GM10248 (cell line): ENCODE results near the gene GATA5.

Experiments used
- CTCF ChIA-PET: fragments of 300-600 bp; sonication (Branson Sonifier 250); formaldehyde crosslinking; extraction: SDS; loops from one replicate; lab custom pipeline; 2021; ENCODE audit warnings: antibody characterized with exemption; lab: Yijun Ruan, JAX
- POLR2A ChIA-PET: fragments of 350-650 bp; sonication (Branson Sonifier 250); formaldehyde crosslinking; extraction: SDS; loops from one replicate; lab custom pipeline; 2020; ENCODE audit warnings: antibody characterized with exemption; lab: Yijun Ruan, JAX
- DNase-seq: peaks from one replicate; pipeline ENCODE4 v3.0.0; 2012; ENCODE audit errors: extremely low spot score
- CTCF ChIP-seq: IDR thresholded peaks from 2 replicates; pipeline ENCODE4 v1.5.1; 2012; ENCODE audit warnings: mild to moderate bottlenecking, low read depth; ENCODE audit errors: extremely low read depth, missing control alignments, control extremely low read depth

Gene GATA5

GRCh38 chr20:62451970-62452369 lies 23.8 kb downstream of the GATA5 start:
- POLR2A ChIA-PET = no interaction called here
- DNase-seq = no peak
- CTCF ChIA-PET = no interaction called here
- no peak for TF ChIP-seq CTCF

DNA sequence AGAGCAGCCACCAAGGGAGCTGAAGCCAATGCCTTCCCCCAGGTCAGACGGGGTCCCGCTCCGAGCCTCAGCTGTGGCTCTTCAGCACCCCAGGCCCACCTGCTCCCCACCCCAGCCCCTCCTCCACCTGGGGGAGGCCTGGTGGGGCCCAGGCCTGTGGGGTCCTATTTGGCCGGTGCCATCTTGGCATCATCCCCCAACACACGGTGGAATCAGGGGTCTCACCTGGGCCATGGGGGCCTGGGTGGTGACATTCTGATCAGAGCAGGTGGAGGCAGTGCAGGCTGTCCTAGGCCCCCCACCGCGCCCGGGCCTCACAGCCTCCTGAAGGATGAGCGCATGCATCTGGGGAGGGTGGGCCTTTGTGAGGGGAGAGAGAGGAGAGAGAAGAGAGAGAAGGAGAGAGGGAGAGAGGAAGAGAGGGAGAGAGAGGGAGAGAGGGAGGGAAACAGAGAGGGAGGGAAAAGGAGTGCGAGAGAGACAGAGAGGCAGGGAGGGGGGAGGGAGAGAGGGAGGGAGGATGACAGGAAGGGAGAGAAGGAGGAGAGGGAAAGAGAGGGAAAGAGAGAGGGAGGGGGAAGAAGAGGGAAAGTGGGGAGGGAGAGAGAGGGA lies 24.5 kb downstream of the GATA5 start:
- CTCF ChIA-PET = no interaction called here
- POLR2A ChIA-PET = no interaction called here
- TF ChIP-seq CTCF = no peak
- DNase-seq = no peak

DNA sequence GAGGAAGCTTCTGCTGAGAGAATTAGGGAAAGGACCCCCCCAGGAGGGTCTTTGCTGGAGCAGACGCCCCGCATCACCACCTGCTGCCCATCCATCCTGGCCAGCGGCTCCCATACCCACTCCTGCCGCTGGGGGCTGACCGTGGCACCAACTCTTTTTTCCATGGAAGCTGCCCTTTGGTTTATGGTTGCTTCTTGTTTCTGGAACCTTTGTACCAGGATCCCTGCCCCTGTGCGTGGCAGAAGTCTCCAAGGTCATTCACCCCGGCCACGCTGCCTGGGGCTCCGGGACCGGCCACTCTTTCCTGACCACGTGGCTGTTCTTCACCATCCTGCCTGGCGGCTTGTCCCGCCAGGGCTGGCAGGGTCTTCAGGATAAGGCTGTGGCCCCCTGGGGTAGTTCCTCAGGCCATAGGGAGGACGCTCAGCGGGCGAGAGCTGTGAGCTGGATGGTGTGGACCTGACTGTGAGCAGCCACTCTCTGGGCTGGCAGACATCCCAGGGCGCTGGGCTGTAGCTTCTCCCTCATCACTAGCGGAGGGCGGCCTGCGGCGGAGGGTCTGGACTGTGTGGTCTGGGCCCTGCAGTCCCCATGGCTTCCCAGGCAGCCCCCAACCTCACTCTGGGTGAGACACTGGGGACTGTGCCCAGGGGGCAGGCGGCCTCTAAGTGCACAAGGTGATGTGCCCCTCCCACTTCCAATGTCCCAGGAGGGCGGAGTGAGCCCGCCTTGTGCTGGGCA lies 25.7 kb downstream of the GATA5 start:
- DNase-seq = no peak
- TF ChIP-seq CTCF = no peak
- POLR2A ChIA-PET = no interaction called here
- CTCF ChIA-PET = interaction anchor here (1.2 kb wide), 1 partner anchor 11 kb away, joined by 4 read pairs; no protein-coding TSS in a partner anchor

- no peak for TF ChIP-seq CTCF
- CTCF ChIA-PET = no interaction called here
- DNase-seq = no peak
- POLR2A ChIA-PET = no interaction called here
Observed at GRCh38 chr20:62448788-62449187, 27.0 kb downstream of the GATA5 start.

DNA sequence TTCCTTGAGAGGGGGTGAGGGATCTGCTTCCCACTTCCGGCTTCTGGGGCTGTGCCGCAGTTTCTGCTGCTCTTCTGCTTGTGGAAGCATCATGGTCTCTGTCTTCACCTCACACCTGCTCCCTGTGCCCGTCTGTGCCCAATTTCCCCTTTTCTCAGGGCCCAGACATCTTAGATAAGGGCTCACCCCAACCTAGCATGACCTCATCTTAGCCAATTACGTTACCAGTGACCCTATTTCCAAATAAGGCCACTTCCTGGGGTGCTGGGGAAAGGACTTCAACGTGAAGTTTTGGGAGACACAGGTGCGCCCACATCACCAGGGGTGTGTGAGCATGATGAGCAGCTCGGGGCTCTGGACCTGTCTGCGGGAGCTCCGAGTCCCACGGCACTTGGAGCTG lies 27.8 kb downstream of the GATA5 start:
- POLR2A ChIA-PET = no interaction called here
- TF ChIP-seq CTCF = no peak
- no peak for DNase-seq
- CTCF ChIA-PET = interaction anchor here (1.5 kb wide), 1 partner anchor 11 kb away, joined by 3 read pairs; no protein-coding TSS in a partner anchor

DNA sequence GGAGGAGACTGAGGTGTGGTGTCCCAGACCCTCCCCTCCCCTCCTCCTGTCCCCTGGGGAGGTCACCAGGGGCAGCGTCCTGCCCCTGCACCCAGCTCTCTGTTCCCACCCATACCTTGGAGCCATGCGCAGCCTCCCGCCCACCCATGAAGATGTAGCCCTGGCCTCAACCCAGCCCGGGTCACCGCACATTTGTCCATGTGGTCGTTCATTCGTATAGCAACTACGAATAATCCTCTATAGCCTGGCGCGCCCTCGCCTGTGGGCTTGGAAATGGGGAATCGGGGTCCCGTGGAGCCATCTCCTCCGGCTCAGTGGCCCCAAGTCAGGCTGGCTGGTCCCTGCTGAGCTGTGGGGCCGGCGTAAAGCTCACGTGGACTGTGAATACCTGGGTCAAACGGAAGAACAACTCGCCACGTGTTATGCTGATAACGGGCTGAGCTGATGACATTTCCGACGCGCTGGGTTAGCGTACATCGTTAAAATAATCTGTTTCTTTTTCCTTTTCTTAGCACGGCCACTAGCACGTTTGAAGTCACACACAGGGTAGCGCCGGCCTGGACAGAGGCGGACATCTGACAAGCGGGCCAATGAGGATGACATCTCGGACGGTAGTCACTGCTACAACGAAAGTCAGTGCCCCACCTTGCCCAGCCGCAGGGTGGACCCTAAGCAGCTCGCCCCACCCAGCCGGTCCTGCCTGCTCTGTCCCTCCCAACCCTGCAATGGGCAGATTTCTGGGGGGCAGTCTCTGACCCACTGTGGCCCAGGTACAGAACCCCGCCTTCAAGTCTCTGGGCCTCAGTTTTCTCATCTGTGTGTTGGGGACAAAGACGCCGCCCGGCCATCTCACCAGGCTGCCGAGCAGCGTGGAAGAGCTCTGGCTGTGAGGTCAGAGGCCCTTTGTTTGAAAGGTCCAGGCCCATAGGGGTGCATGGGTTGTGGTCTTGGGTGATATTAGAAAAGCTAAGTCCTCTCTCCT lies 28.6 kb downstream of the GATA5 start:
- ChIA-PET POLR2A (no interaction called here), CTCF (interaction anchor here (1.5 kb wide), 1 partner anchor 10 kb away, joined by 3 read pairs; no protein-coding TSS in a partner anchor)
- no peak for DNase-seq
- no peak for TF ChIP-seq CTCF
